ENCODE results near the gene FNBP1L.
"Not testable (repeated sequence)": the region's sequence is repeated elsewhere in the genome, so short reads cannot be mapped to it uniquely, and the experiment has no call there.

The FNBP1L gene

GRCh38 chr1:93549811-93550210 is 101.9 kb downstream of the FNBP1L start:
- H3K36me3 ChIP-seq (ENCODE audit: control insufficient read depth in 2 of 2, insufficient read depth in 2 of 2, low read length in 2 of 2) = no peaks in the 10 kb centered on the region
- H3K27me3 ChIP-seq (ENCODE audit: control insufficient read depth in 1 of 2, insufficient read depth in 2 of 2, low read length in 2 of 2) = no peaks in the 10 kb centered on the region
- no peaks in the 10 kb centered on the region for H3K9me3 ChIP-seq (ENCODE audit: control insufficient read depth in 2 of 2, low read length in 2 of 2)
- no peaks in the 10 kb centered on the region for H3K4me1 ChIP-seq (ENCODE audit: control insufficient read depth, insufficient read depth, low read length)
- no peak overlapping the region for H3K9ac ChIP-seq (ENCODE audit: low read length in 2 of 2)
- no peak overlapping the region for H3K4me3 ChIP-seq (ENCODE audit: low read length in 2 of 2)
- H3K27ac ChIP-seq (ENCODE audit: low read length) = no peak overlapping the region

DNA sequence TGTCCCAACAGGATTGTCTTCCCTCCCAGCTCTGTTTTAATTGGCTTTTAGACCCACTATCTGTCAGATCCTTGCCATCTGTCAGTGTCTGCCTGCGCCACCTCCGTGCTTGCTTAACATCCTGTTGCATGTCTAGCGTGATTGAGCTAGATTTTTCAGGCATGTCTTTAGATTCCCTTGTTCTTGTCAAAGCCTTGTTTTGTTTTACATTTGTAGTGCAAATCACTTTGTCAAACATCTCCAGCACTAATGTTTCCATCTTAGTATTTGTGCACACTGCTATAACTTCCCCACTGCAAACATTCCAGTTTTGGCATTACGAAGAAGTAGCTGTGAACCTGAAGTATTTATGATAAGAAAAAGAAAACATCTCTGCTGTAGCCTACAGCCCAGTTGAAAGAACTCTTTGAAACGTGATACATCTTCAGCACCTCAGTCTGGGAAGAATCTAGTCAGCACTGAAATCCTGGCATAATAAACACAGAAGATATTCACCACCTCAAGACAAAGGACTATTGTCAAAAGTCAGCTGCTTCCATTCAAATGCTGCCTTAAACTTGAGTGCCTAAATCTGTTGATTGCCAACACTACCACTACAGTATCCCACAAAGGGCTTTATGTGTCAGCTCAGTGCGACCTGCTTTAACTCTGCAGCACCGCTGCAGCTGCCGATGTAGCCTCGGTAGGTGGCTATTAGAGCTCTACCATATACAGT is 105.0 kb downstream of the FNBP1L start:
- no peaks in the 10 kb centered on the region for H3K36me3 ChIP-seq (ENCODE audit: control insufficient read depth in 2 of 2, insufficient read depth in 2 of 2, low read length in 2 of 2)
- no peaks in the 10 kb centered on the region for H3K27me3 ChIP-seq (ENCODE audit: control insufficient read depth in 1 of 2, insufficient read depth in 2 of 2, low read length in 2 of 2)
- no peak overlapping the region for H3K4me3 ChIP-seq (ENCODE audit: low read length in 2 of 2)
- H3K4me1 ChIP-seq (ENCODE audit: control insufficient read depth, insufficient read depth, low read length) = no peaks in the 10 kb centered on the region
- no peak overlapping the region for H3K27ac ChIP-seq (ENCODE audit: low read length)
- no peak overlapping the region for H3K9ac ChIP-seq (ENCODE audit: low read length in 2 of 2)
- H3K9me3 ChIP-seq (ENCODE audit: control insufficient read depth in 2 of 2, low read length in 2 of 2) = no peaks in the 10 kb centered on the region

- not testable (repeated sequence) for H3K9me3 ChIP-seq (ENCODE audit: control insufficient read depth in 2 of 2, low read length in 2 of 2); H3K4me3 ChIP-seq (ENCODE audit: low read length in 2 of 2); H3K4me1 ChIP-seq (ENCODE audit: control insufficient read depth, insufficient read depth, low read length); H3K27ac ChIP-seq (ENCODE audit: low read length); H3K9ac ChIP-seq (ENCODE audit: low read length in 2 of 2); H3K36me3 ChIP-seq (ENCODE audit: control insufficient read depth in 2 of 2, insufficient read depth in 2 of 2, low read length in 2 of 2); H3K27me3 ChIP-seq (ENCODE audit: control insufficient read depth in 1 of 2, insufficient read depth in 2 of 2, low read length in 2 of 2)
These were observed 106.1 kb downstream of the FNBP1L start for GRCh38 chr1:93553886-93554490.

DNA sequence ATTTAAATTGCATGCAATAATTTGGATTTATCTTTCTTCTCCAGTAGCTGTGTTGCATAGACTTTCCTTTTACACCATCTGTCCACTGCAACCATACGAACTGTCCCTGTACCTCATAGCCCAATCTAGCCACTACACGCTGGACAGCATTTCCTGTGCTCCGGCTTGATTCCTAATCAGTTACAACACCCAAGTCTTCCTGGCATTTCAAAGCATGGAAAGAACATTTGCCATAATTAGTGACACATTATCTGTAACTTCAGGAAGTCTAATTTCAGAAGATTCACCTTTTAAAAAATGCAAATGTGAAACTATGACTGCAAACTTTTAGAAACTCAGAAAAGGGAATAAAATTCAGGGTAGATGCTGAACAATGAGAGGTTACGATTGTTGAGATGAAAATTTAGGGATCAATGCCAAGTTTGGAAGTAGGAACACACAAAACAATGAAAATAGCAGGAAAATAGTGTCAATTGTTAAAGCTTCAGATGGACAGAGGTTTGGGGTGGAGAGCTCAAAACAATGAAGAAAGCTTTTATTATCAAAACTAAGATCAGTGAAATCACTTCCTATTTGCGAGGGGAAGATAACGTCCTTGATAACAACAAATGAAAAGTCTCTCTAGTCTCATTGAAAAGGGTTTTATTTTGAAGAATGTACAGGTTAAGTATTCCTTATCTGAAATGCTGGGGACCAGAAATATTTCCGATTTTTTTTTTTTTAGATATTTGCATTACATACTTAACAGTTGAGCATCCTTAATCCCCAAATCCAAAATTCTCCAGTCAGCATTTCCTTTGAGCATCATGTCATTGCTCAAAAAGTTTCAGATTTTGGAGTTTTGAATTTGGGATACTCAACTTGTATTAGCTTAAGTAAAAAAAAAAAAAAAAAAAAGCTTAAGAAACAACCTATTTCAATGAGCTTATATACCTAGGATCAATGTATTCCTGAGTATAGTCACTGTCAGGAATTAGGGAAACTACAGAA is 107.3 kb downstream of the FNBP1L start:
- H3K36me3 ChIP-seq (ENCODE audit: control insufficient read depth in 2 of 2, insufficient read depth in 2 of 2, low read length in 2 of 2) = peaks cover 0 to 4% of the 10 kb centered on the region in 2 donors
- H3K27ac ChIP-seq (ENCODE audit: low read length) = no peak overlapping the region
- H3K4me1 ChIP-seq (ENCODE audit: control insufficient read depth, insufficient read depth, low read length) = no peaks in the 10 kb centered on the region
- no peaks in the 10 kb centered on the region for H3K9me3 ChIP-seq (ENCODE audit: control insufficient read depth in 2 of 2, low read length in 2 of 2)
- H3K4me3 ChIP-seq (ENCODE audit: low read length in 2 of 2) = no peak overlapping the region
- H3K27me3 ChIP-seq (ENCODE audit: control insufficient read depth in 1 of 2, insufficient read depth in 2 of 2, low read length in 2 of 2) = no peaks in the 10 kb centered on the region
- no peak overlapping the region for H3K9ac ChIP-seq (ENCODE audit: low read length in 2 of 2)

GRCh38 chr1:93556291-93556690 is 108.4 kb downstream of the FNBP1L start:
- Histone ChIP-seq H3K36me3 (ENCODE audit: control insufficient read depth in 2 of 2, insufficient read depth in 2 of 2, low read length in 2 of 2) (peaks cover 0 to 4% of the 10 kb centered on the region in 2 donors), H3K9me3 (ENCODE audit: control insufficient read depth in 2 of 2, low read length in 2 of 2) (no peaks in the 10 kb centered on the region), H3K4me3 (ENCODE audit: low read length in 2 of 2) (no peak overlapping the region), H3K27ac (ENCODE audit: low read length) (no peak overlapping the region), H3K4me1 (ENCODE audit: control insufficient read depth, insufficient read depth, low read length) (no peaks in the 10 kb centered on the region), H3K9ac (ENCODE audit: low read length in 2 of 2) (no peak overlapping the region), H3K27me3 (ENCODE audit: control insufficient read depth in 1 of 2, insufficient read depth in 2 of 2, low read length in 2 of 2) (no peaks in the 10 kb centered on the region)

- Histone ChIP-seq H3K9ac (ENCODE audit: low read length in 2 of 2) (no peak overlapping the region), H3K4me3 (ENCODE audit: low read length in 2 of 2) (no peak overlapping the region), H3K4me1 (ENCODE audit: control insufficient read depth, insufficient read depth, low read length) (no peaks in the 10 kb centered on the region), H3K36me3 (ENCODE audit: control insufficient read depth in 2 of 2, insufficient read depth in 2 of 2, low read length in 2 of 2) (peaks cover 0 to 6% of the 10 kb centered on the region in 2 donors), H3K9me3 (ENCODE audit: control insufficient read depth in 2 of 2, low read length in 2 of 2) (no peaks in the 10 kb centered on the region), H3K27me3 (ENCODE audit: control insufficient read depth in 1 of 2, insufficient read depth in 2 of 2, low read length in 2 of 2) (no peaks in the 10 kb centered on the region), H3K27ac (ENCODE audit: low read length) (no peak overlapping the region)
These were observed 111.1 kb downstream of the FNBP1L start for GRCh38 chr1:93559045-93559444.

- no peak overlapping the region for H3K4me3 ChIP-seq (ENCODE audit: low read length in 2 of 2)
These were observed 111.8 kb downstream of the FNBP1L start for GRCh38 chr1:93559695-93560094.

DNA sequence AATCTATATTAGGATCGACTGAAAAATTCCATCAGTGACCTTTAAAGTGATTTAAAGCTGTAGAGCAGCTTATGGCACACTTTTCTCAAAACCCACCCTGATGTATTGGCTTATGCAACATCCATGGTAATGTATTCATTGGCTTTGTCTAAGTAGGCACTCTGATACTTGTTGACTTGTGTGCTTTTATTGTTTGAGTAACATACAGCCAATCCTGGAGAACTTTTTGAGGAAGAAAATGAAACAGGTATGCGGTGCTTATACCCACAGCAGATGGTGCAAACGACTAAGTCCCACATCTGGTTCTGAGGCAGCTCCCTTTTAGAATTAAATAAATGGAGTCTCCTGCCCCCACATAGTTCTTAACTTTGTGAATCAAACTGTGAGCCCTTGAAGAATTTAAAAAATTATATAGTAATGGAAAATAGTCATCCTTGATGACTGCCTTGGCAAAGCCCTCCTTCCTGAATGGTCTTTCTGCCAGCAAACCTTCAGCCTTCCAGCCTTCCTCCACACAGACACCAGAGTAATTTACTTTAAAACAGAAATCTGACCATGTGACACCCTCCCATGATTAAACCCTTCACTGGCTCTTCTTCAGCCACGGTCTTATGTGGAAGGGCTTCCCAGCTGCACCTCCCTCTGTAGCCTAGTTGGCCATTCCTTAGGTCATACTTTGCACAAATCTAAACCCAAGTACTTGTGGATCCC is 117.7 kb downstream of the FNBP1L start:
- Histone ChIP-seq H3K4me3 (ENCODE audit: low read length in 2 of 2) (no peak overlapping the region), H3K4me1 (ENCODE audit: control insufficient read depth, insufficient read depth, low read length) (no peaks in the 10 kb centered on the region), H3K9me3 (ENCODE audit: control insufficient read depth in 2 of 2, low read length in 2 of 2) (no peaks in the 10 kb centered on the region), H3K27me3 (ENCODE audit: control insufficient read depth in 1 of 2, insufficient read depth in 2 of 2, low read length in 2 of 2) (no peaks in the 10 kb centered on the region), H3K36me3 (ENCODE audit: control insufficient read depth in 2 of 2, insufficient read depth in 2 of 2, low read length in 2 of 2) (peaks cover 13 to 19% of the 10 kb centered on the region in 2 donors), H3K27ac (ENCODE audit: low read length) (no peak overlapping the region), H3K9ac (ENCODE audit: low read length in 2 of 2) (no peak overlapping the region)

More at GRCh38 chr1:93559695-93560094, 111.8 kb downstream of the FNBP1L start:
- Histone ChIP-seq H3K4me1 (ENCODE audit: control insufficient read depth, insufficient read depth, low read length) (no peaks in the 10 kb centered on the region), H3K27ac (ENCODE audit: low read length) (no peak overlapping the region), H3K9me3 (ENCODE audit: control insufficient read depth in 2 of 2, low read length in 2 of 2) (no peaks in the 10 kb centered on the region), H3K9ac (ENCODE audit: low read length in 2 of 2) (no peak overlapping the region), H3K36me3 (ENCODE audit: control insufficient read depth in 2 of 2, insufficient read depth in 2 of 2, low read length in 2 of 2) (peaks cover 0 to 6% of the 10 kb centered on the region in 2 donors), H3K27me3 (ENCODE audit: control insufficient read depth in 1 of 2, insufficient read depth in 2 of 2, low read length in 2 of 2) (no peaks in the 10 kb centered on the region)

GRCh38 chr1:93566227-93566626 is 118.3 kb downstream of the FNBP1L start:
- no peak overlapping the region for H3K27ac ChIP-seq (ENCODE audit: low read length)
- peaks cover 13 to 19% of the 10 kb centered on the region in 2 donors for H3K36me3 ChIP-seq (ENCODE audit: control insufficient read depth in 2 of 2, insufficient read depth in 2 of 2, low read length in 2 of 2)
- no peaks in the 10 kb centered on the region for H3K27me3 ChIP-seq (ENCODE audit: control insufficient read depth in 1 of 2, insufficient read depth in 2 of 2, low read length in 2 of 2)
- H3K4me3 ChIP-seq (ENCODE audit: low read length in 2 of 2) = no peak overlapping the region
- no peaks in the 10 kb centered on the region for H3K9me3 ChIP-seq (ENCODE audit: control insufficient read depth in 2 of 2, low read length in 2 of 2)
- no peaks in the 10 kb centered on the region for H3K4me1 ChIP-seq (ENCODE audit: control insufficient read depth, insufficient read depth, low read length)
- H3K9ac ChIP-seq (ENCODE audit: low read length in 2 of 2) = no peak overlapping the region

GRCh38 chr1:93567255-93567918 is 119.5 kb downstream of the FNBP1L start:
- H3K27me3 ChIP-seq (ENCODE audit: control insufficient read depth in 1 of 2, insufficient read depth in 2 of 2, low read length in 2 of 2) = no peaks in the 10 kb centered on the region
- no peaks in the 10 kb centered on the region for H3K4me1 ChIP-seq (ENCODE audit: control insufficient read depth, insufficient read depth, low read length)

More at GRCh38 chr1:93567255-93567918, 119.5 kb downstream of the FNBP1L start:
- Histone ChIP-seq H3K27ac (ENCODE audit: low read length) (no peak overlapping the region), H3K4me3 (ENCODE audit: low read length in 2 of 2) (no peak overlapping the region), H3K9ac (ENCODE audit: low read length in 2 of 2) (no peak overlapping the region), H3K9me3 (ENCODE audit: control insufficient read depth in 2 of 2, low read length in 2 of 2) (no peaks in the 10 kb centered on the region), H3K36me3 (ENCODE audit: control insufficient read depth in 2 of 2, insufficient read depth in 2 of 2, low read length in 2 of 2) (peaks cover 13 to 22% of the 10 kb centered on the region in 2 donors)
